Uterus (tissue), 2 donors: ENCODE data around the gene SERPINE3.

Experiments used
- CTCF ChIP-seq, 4 experiments: fragments of 200-600 bp in 2 of 4; fragments of 450-650 bp in 2 of 4; sonication (generic) in 2 of 4; IDR thresholded peaks; one replicate each; pipeline ENCODE4 v1.5.1; 2016 to 2019; ENCODE audit warnings: antibody characterized with exemption in 4 of 4, mild to moderate bottlenecking in 2 of 4, moderate library complexity in 1 of 4
- POLR2A ChIP-seq, 2 donors: fragments of 450-650 bp; IDR thresholded peaks; one replicate each; pipeline ENCODE4 v1.6.1; 2016; ENCODE audit warnings: antibody characterized with exemption in 2 of 2, mild to moderate bottlenecking in 1 of 2, moderate library complexity in 1 of 2

DNA sequence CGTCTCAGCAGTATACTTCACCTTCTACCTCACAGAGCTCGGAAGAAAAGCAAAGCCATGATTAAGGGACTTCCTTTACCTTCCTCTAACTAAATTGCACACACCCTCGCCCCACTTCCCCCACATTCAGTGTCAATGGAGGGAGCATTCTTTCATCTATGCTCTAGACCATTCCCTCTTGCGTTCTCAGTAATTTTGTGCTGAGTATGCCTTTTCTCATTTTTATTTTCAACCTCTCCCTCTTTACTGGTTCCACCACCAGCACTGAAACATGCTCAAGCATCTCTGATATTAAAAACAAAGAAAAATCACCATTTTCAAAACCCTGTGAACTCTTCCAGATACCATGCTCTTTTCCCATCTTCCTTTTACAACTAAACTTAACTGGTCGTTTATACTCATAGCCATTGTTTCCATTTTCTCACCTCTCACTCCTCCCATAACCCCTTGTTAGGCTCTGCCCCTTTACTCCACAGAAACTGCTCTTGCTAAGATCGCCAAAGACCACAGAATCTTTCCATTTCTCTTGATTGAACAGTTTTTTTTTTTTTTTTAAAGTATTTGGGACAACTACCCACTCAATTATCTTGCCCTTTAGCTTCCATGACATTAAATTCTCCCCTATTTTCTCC, 32.4 kb downstream of the SERPINE3 start:
- TF ChIP-seq CTCF (IDR thresholded peaks at IDR 0.05) (no peak), POLR2A (IDR thresholded peaks at IDR 0.05) (no peak)
